ENCODE results near the gene PRM3. TPM values are rescaled to one million over a fixed set of nuclear protein-coding genes. Genes with fewer than 3 reads are reported as not detected.

PRM3 gene
- total and polyA plus RNA-seq, 5 donors from 2014 or later = not detected

GRCh38 chr16:11248133-11248532 lies 25.3 kb downstream of the PRM3 start:
- peak in 1 of 3 donors; percentile 53 for DNase-seq
- Mint-ChIP-seq H3K4me3 (no peak overlapping the region), H3K9me3 (no peaks in the 10 kb centered on the region), H3K27me3 (no peaks in the 10 kb centered on the region), H3K36me3 (peaks cover 10% of the 10 kb centered on the region), H3K4me1 (peaks cover 7 to 43% (median 21%) of the 10 kb centered on the region in 4 donors), H3K27ac (no peak overlapping the region)
- H3K27me3 ChIP-seq (ENCODE audit: control insufficient read depth, insufficient read depth, low read length) = no peaks in the 10 kb centered on the region
- H3K36me3 ChIP-seq (ENCODE audit: control insufficient read depth, insufficient read depth, low read length) = no peaks in the 10 kb centered on the region
- no peak overlapping the region for H3K4me3 ChIP-seq (ENCODE audit: low read depth, low read length)
- H3K9me3 ChIP-seq (ENCODE audit: control insufficient read depth in 2 of 2, low read length in 2 of 2) = no peaks in the 10 kb centered on the region
- H3K4me1 ChIP-seq (ENCODE audit: control insufficient read depth, insufficient read depth, low read length, poor library complexity, severe bottlenecking) = peaks cover 24% of the 10 kb centered on the region
- no peak for ATAC-seq (ENCODE audit: low read depth in 2 of 2)
- H3K27ac ChIP-seq (ENCODE audit: insufficient read depth, low read length, poor library complexity, severe bottlenecking) = no peak overlapping the region

GRCh38 chr16:11245988-11246387 lies 27.4 kb downstream of the PRM3 start:
- Histone ChIP-seq H3K4me1 (ENCODE audit: control insufficient read depth, insufficient read depth, low read length, poor library complexity, severe bottlenecking) (peaks cover 4% of the 10 kb centered on the region), H3K27ac (ENCODE audit: insufficient read depth, low read length, poor library complexity, severe bottlenecking) (no peak overlapping the region), H3K9me3 (ENCODE audit: control insufficient read depth in 2 of 2, low read length in 2 of 2) (no peaks in the 10 kb centered on the region), H3K27me3 (ENCODE audit: control insufficient read depth, insufficient read depth, low read length) (no peaks in the 10 kb centered on the region), H3K36me3 (ENCODE audit: control insufficient read depth, insufficient read depth, low read length) (no peaks in the 10 kb centered on the region), H3K4me3 (ENCODE audit: low read depth, low read length) (no peak overlapping the region)
- Mint-ChIP-seq H3K4me3 (peak overlapping the region in 1 of 4 donors; percentile 40), H3K27me3 (no peaks in the 10 kb centered on the region), H3K4me1 (peaks cover 4 to 26% (median 7%) of the 10 kb centered on the region in 4 donors), H3K27ac (no peak overlapping the region), H3K36me3 (peaks cover 4% of the 10 kb centered on the region), H3K9me3 (no peaks in the 10 kb centered on the region)
- DNase-seq (peak in 1 of 3 donors; percentile 63), ATAC-seq (ENCODE audit: low read depth in 2 of 2) (no peak)

- H3K4me3 ChIP-seq (ENCODE audit: low read depth, low read length) = no peak overlapping the region
- H3K27ac Mint-ChIP-seq = peak overlapping the region; percentile 27 to 95 (median 59)
- H3K4me1 Mint-ChIP-seq = peaks cover 0 to 26% (median 7%) of the 10 kb centered on the region in 4 donors
- H3K27ac ChIP-seq (ENCODE audit: insufficient read depth, low read length, poor library complexity, severe bottlenecking) = no peak overlapping the region
- ATAC-seq (ENCODE audit: low read depth in 2 of 2) (no peak), DNase-seq (no peak)
- no peaks in the 10 kb centered on the region for H3K9me3 ChIP-seq (ENCODE audit: control insufficient read depth in 2 of 2, low read length in 2 of 2)
- peak overlapping the region in 1 of 4 donors; percentile 40 for H3K4me3 Mint-ChIP-seq
- H3K27me3 ChIP-seq (ENCODE audit: control insufficient read depth, insufficient read depth, low read length) = no peaks in the 10 kb centered on the region
- no peaks in the 10 kb centered on the region for H3K36me3 Mint-ChIP-seq
- no peaks in the 10 kb centered on the region for H3K9me3 Mint-ChIP-seq
- H3K27me3 Mint-ChIP-seq = no peaks in the 10 kb centered on the region
- peaks cover 10% of the 10 kb centered on the region for H3K4me1 ChIP-seq (ENCODE audit: control insufficient read depth, insufficient read depth, low read length, poor library complexity, severe bottlenecking)
- H3K36me3 ChIP-seq (ENCODE audit: control insufficient read depth, insufficient read depth, low read length) = no peaks in the 10 kb centered on the region
These were observed 28.1 kb downstream of the PRM3 start for GRCh38 chr16:11245222-11245737.

GRCh38 chr16:11242658-11243057 lies 30.8 kb downstream of the PRM3 start:
- no peaks in the 10 kb centered on the region for H3K27me3 Mint-ChIP-seq
- H3K4me1 Mint-ChIP-seq = peaks cover 0 to 23% (median 11%) of the 10 kb centered on the region in 4 donors
- no peak for ATAC-seq (ENCODE audit: low read depth in 2 of 2)
- no peak overlapping the region for H3K4me3 Mint-ChIP-seq
- no peaks in the 10 kb centered on the region for H3K36me3 Mint-ChIP-seq
- DNase-seq = no peak
- Histone ChIP-seq H3K4me1 (ENCODE audit: control insufficient read depth, insufficient read depth, low read length, poor library complexity, severe bottlenecking) (peaks cover 10% of the 10 kb centered on the region), H3K27me3 (ENCODE audit: control insufficient read depth, insufficient read depth, low read length) (no peaks in the 10 kb centered on the region), H3K9me3 (ENCODE audit: control insufficient read depth in 2 of 2, low read length in 2 of 2) (no peaks in the 10 kb centered on the region), H3K4me3 (ENCODE audit: low read depth, low read length) (no peak overlapping the region), H3K36me3 (ENCODE audit: control insufficient read depth, insufficient read depth, low read length) (no peaks in the 10 kb centered on the region), H3K27ac (ENCODE audit: insufficient read depth, low read length, poor library complexity, severe bottlenecking) (no peak overlapping the region)
- no peaks in the 10 kb centered on the region for H3K9me3 Mint-ChIP-seq
- no peak overlapping the region for H3K27ac Mint-ChIP-seq

- no peaks in the 10 kb centered on the region for H3K27me3 Mint-ChIP-seq
- Histone ChIP-seq H3K4me1 (ENCODE audit: control insufficient read depth, insufficient read depth, low read length, poor library complexity, severe bottlenecking) (peaks cover 10% of the 10 kb centered on the region), H3K4me3 (ENCODE audit: low read depth, low read length) (no peak overlapping the region), H3K9me3 (ENCODE audit: control insufficient read depth in 2 of 2, low read length in 2 of 2) (no peaks in the 10 kb centered on the region), H3K27me3 (ENCODE audit: control insufficient read depth, insufficient read depth, low read length) (no peaks in the 10 kb centered on the region), H3K27ac (ENCODE audit: insufficient read depth, low read length, poor library complexity, severe bottlenecking) (no peak overlapping the region), H3K36me3 (ENCODE audit: control insufficient read depth, insufficient read depth, low read length) (no peaks in the 10 kb centered on the region)
- DNase-seq (no peak), ATAC-seq (ENCODE audit: low read depth in 2 of 2) (no peak)
- H3K9me3 Mint-ChIP-seq = no peaks in the 10 kb centered on the region
- H3K36me3 Mint-ChIP-seq = no peaks in the 10 kb centered on the region
- no peak overlapping the region for H3K27ac Mint-ChIP-seq
- peaks cover 0 to 22% (median 12%) of the 10 kb centered on the region in 4 donors for H3K4me1 Mint-ChIP-seq
- H3K4me3 Mint-ChIP-seq = no peak overlapping the region
These were observed 31.8 kb downstream of the PRM3 start for GRCh38 chr16:11241480-11242204.

- Histone ChIP-seq H3K27ac (ENCODE audit: insufficient read depth, low read length, poor library complexity, severe bottlenecking) (no peak overlapping the region), H3K9me3 (ENCODE audit: control insufficient read depth in 2 of 2, low read length in 2 of 2) (no peaks in the 10 kb centered on the region), H3K4me3 (ENCODE audit: low read depth, low read length) (no peak overlapping the region), H3K27me3 (ENCODE audit: control insufficient read depth, insufficient read depth, low read length) (no peaks in the 10 kb centered on the region), H3K4me1 (ENCODE audit: control insufficient read depth, insufficient read depth, low read length, poor library complexity, severe bottlenecking) (peaks cover 6% of the 10 kb centered on the region), H3K36me3 (ENCODE audit: control insufficient read depth, insufficient read depth, low read length) (no peaks in the 10 kb centered on the region)
- no peaks in the 10 kb centered on the region for H3K9me3 Mint-ChIP-seq
- no peaks in the 10 kb centered on the region for H3K36me3 Mint-ChIP-seq
- DNase-seq (peak in 1 of 3 donors; percentile 62), ATAC-seq (ENCODE audit: low read depth in 2 of 2) (peak; percentile 15 to 20)
- H3K27ac Mint-ChIP-seq = peak overlapping the region; percentile 54 to 83 (median 76)
- H3K4me3 Mint-ChIP-seq = peak overlapping the region in 2 of 4 donors; percentile 33 to 69
- H3K4me1 Mint-ChIP-seq = peaks cover 0 to 22% (median 12%) of the 10 kb centered on the region in 4 donors
- no peaks in the 10 kb centered on the region for H3K27me3 Mint-ChIP-seq
These were observed 32.6 kb downstream of the PRM3 start for GRCh38 chr16:11240636-11241473.

GRCh38 chr16:11239644-11240632 lies 33.5 kb downstream of the PRM3 start:
- H3K9me3 Mint-ChIP-seq = no peaks in the 10 kb centered on the region
- H3K9me3 ChIP-seq (ENCODE audit: control insufficient read depth in 2 of 2, low read length in 2 of 2) = no peaks in the 10 kb centered on the region
- no peaks in the 10 kb centered on the region for H3K36me3 ChIP-seq (ENCODE audit: control insufficient read depth, insufficient read depth, low read length)
- H3K27ac Mint-ChIP-seq = peak overlapping the region; percentile 54 to 83 (median 76)
- no peaks in the 10 kb centered on the region for H3K27me3 Mint-ChIP-seq
- no peaks in the 10 kb centered on the region for H3K27me3 ChIP-seq (ENCODE audit: control insufficient read depth, insufficient read depth, low read length)
- peaks cover 0 to 16% (median 10%) of the 10 kb centered on the region in 4 donors for H3K4me1 Mint-ChIP-seq
- no peak overlapping the region for H3K27ac ChIP-seq (ENCODE audit: insufficient read depth, low read length, poor library complexity, severe bottlenecking)
- ATAC-seq (ENCODE audit: low read depth in 2 of 2) (no peak), DNase-seq (no peak)
- H3K4me3 Mint-ChIP-seq = peak overlapping the region in 2 of 4 donors; percentile 33 to 38
- H3K4me1 ChIP-seq (ENCODE audit: control insufficient read depth, insufficient read depth, low read length, poor library complexity, severe bottlenecking) = peaks cover 7% of the 10 kb centered on the region
- H3K36me3 Mint-ChIP-seq = no peaks in the 10 kb centered on the region
- H3K4me3 ChIP-seq (ENCODE audit: low read depth, low read length) = no peak overlapping the region

Measured in CD4-positive, CD25-positive, alpha-beta regulatory T cell (primary cell).